Head of caudate nucleus (tissue), 42 donors: ENCODE data around the gene TAF1A.

Experiments
- DNase-seq, 42 donors: peaks; one replicate each; pipeline versions ENCODE4 v3.0.0 to v3.0.0-alpha.2; 2020 to 2021; ENCODE audit warnings: mixed read lengths in 7 of 42
- intact Hi-C: fragments of 100-400 bp; cut with DNase I; formaldehyde crosslinking; loops from one replicate; pipeline ENCODE4 v1.15.0; 2022

Gene TAF1A

GRCh38 chr1:222606757-222607156 lies 17.0 kb upstream of the TAF1A start:
- no peak for DNase-seq
- intact Hi-C loops: no loop called here

- intact Hi-C loops: no loop called here
- no peak for DNase-seq
Observed at GRCh38 chr1:222601257-222601656, 11.5 kb upstream of the TAF1A start.

GRCh38 chr1:222600281-222600680 lies 10.5 kb upstream of the TAF1A start:
- intact Hi-C loops: no loop called here
- no peak for DNase-seq

- intact Hi-C loops: no loop called here
- no peak for DNase-seq
Observed at GRCh38 chr1:222596696-222597095, 7.0 kb upstream of the TAF1A start.

GRCh38 chr1:222594789-222595188 lies 5.1 kb upstream of the TAF1A start:
- DNase-seq: no peak
- intact Hi-C loops: no loop called here

- peak in 9 of 42 donors; percentile 5 to 53 (median 18) for DNase-seq
- intact Hi-C loops: no loop called here
Observed at GRCh38 chr1:222592171-222592570, 2.4 kb upstream of the TAF1A start.

- intact Hi-C loops: no loop called here
- no peak for DNase-seq
Observed at GRCh38 chr1:222588135-222588534, 1.6 kb downstream of the TAF1A start.

GRCh38 chr1:222586842-222587241 lies 2.9 kb downstream of the TAF1A start:
- intact Hi-C loops: no loop called here
- DNase-seq: no peak

GRCh38 chr1:222583079-222583478 lies 6.7 kb downstream of the TAF1A start:
- intact Hi-C loops: no loop called here
- no peak for DNase-seq

GRCh38 chr1:222582099-222582774 lies 7.5 kb downstream of the TAF1A start:
- no peak for DNase-seq
- intact Hi-C loops: no loop called here

- intact Hi-C loops: no loop called here
Observed at GRCh38 chr1:222579316-222579715, 10.4 kb downstream of the TAF1A start.

GRCh38 chr1:222570837-222571236 lies 18.9 kb downstream of the TAF1A start:
- DNase-seq: no peak
- intact Hi-C loops: no loop called here

More at GRCh38 chr1:222579316-222579715, 10.4 kb downstream of the TAF1A start:
- no peak for DNase-seq

GRCh38 chr1:222561656-222562055 lies 28.1 kb downstream of the TAF1A start:
- intact Hi-C loops: no loop called here
- no peak for DNase-seq

GRCh38 chr1:222557574-222557973 lies 32.2 kb downstream of the TAF1A start:
- intact Hi-C loops: no loop called here
- no peak for DNase-seq

- intact Hi-C loops: no loop called here
- no peak for DNase-seq
Observed at GRCh38 chr1:222557148-222557547, 32.6 kb downstream of the TAF1A start.

- DNase-seq: no peak
- intact Hi-C loops: no loop called here
Observed at GRCh38 chr1:222555992-222556615, 33.6 kb downstream of the TAF1A start.

GRCh38 chr1:222554177-222554576 lies 35.6 kb downstream of the TAF1A start:
- no peak for DNase-seq
- intact Hi-C loops: no loop called here

- intact Hi-C loops: no loop called here
- no peak for DNase-seq
Observed at GRCh38 chr1:222552882-222553281, 36.9 kb downstream of the TAF1A start.

GRCh38 chr1:222547944-222548671 lies 41.6 kb downstream of the TAF1A start, which contains the start of gene HHIPL2:
TSS of gene HHIPL2 (minus strand) at chr1:222548104. CDS start at chr1:222548044, 60 bp downstream.
- DNase-seq: no peak
- intact Hi-C loops: no loop called here

- intact Hi-C loops: no loop called here
Observed at GRCh38 chr1:222547260-222547614, 42.5 kb downstream of the TAF1A start.

More at GRCh38 chr1:222547260-222547614, 42.5 kb downstream of the TAF1A start:
- no peak for DNase-seq
